ENCODE data around the gene GSK3A. TPM values are rescaled to one million over a fixed set of nuclear protein-coding genes. Genes with fewer than 3 reads are reported as not detected.

The GSK3A gene
- total and polyA plus RNA-seq, 7 donors: 48.7 to 117 (median 64.8) TPM

GRCh38 chr19:42279155-42279901 lies 36.9 kb upstream of the GSK3A start:
- DNase-seq (no peak), ATAC-seq (no peak)
- H3K9me3 ChIP-seq: no peaks in the 10 kb centered on the region
- peak overlapping the region; percentile 77 for H3K4me3 ChIP-seq
- H3K27ac ChIP-seq: peak overlapping the region; percentile 91
- intact Hi-C loops (cut with DNase I): loop anchor here in 1 of 2 donors (2.0 kb wide), 1 partner anchor 33 kb away; no protein-coding TSS in a partner anchor
- 10 to 11% (median 11%) methylated on average over 6 of the region's 6 CpGs for WGBS, 3 donors
- H3K36me3 ChIP-seq (ENCODE audit: insufficient read depth in 1 of 2, low read depth in 1 of 2): peaks cover 0 to 20% of the 10 kb centered on the region in 2 donors
- peaks cover 76% of the 10 kb centered on the region for H3K4me1 ChIP-seq
- no peak for TF ChIP-seq CTCF (IDR thresholded peaks at IDR 0.05)
- H3K27me3 ChIP-seq (ENCODE audit: insufficient read depth in 3 of 3, low read length in 2 of 3): no peaks in the 10 kb centered on the region

- Histone ChIP-seq H3K27ac (peak overlapping the region; percentile 91), H3K4me1 (peaks cover 76% of the 10 kb centered on the region), H3K4me3 (peak overlapping the region; percentile 77), H3K27me3 (ENCODE audit: insufficient read depth in 3 of 3, low read length in 2 of 3) (no peaks in the 10 kb centered on the region), H3K36me3 (ENCODE audit: insufficient read depth in 1 of 2, low read depth in 1 of 2) (peaks cover 0 to 28% of the 10 kb centered on the region in 2 donors), H3K9me3 (no peaks in the 10 kb centered on the region)
- ATAC-seq (no peak), DNase-seq (no peak)
- 39 to 40% (median 39%) methylated on average over 5 of the region's 5 CpGs for WGBS, 3 donors
- TF ChIP-seq CTCF (IDR thresholded peaks at IDR 0.05): no peak
- intact Hi-C loops (cut with DNase I): loop anchor here in 1 of 2 donors (2.0 kb wide), 1 partner anchor 32 kb away; no protein-coding TSS in a partner anchor
These were observed 36.2 kb upstream of the GSK3A start for GRCh38 chr19:42278452-42279154.

GRCh38 chr19:42277821-42278451 lies 35.5 kb upstream of the GSK3A start:
- H3K9me3 ChIP-seq: no peaks in the 10 kb centered on the region
- ATAC-seq: no peak
- peaks cover 71% of the 10 kb centered on the region for H3K4me1 ChIP-seq
- peak overlapping the region; percentile 77 for H3K4me3 ChIP-seq
- intact Hi-C loops (cut with DNase I): loop anchor here in 1 of 2 donors (2.0 kb wide), 1 partner anchor 31 kb away; no protein-coding TSS in a partner anchor
- H3K27ac ChIP-seq: peak overlapping the region; percentile 91
- DNase-seq: peak in 1 of 2 donors; percentile 53
- 20 to 31% (median 22%) methylated on average over 9 to 10 of the region's 10 CpGs for WGBS, 3 donors
- H3K36me3 ChIP-seq (ENCODE audit: insufficient read depth in 1 of 2, low read depth in 1 of 2): peaks cover 0 to 34% of the 10 kb centered on the region in 2 donors
- TF ChIP-seq CTCF (IDR thresholded peaks at IDR 0.05): no peak
- H3K27me3 ChIP-seq (ENCODE audit: insufficient read depth in 3 of 3, low read length in 2 of 3): no peaks in the 10 kb centered on the region

- TF ChIP-seq CTCF (IDR thresholded peaks at IDR 0.05): no peak
- no peaks in the 10 kb centered on the region for H3K9me3 ChIP-seq
- intact Hi-C loops (cut with DNase I): no loop called here
- ATAC-seq (no peak), DNase-seq (no peak)
- no peak overlapping the region for H3K4me3 ChIP-seq
- no peaks in the 10 kb centered on the region for H3K27me3 ChIP-seq (ENCODE audit: insufficient read depth in 3 of 3, low read length in 2 of 3)
- 62 to 82% (median 63%) methylated on average over 4 of the region's 4 CpGs for WGBS, 3 donors
- peaks cover 4 to 45% of the 10 kb centered on the region in 2 donors for H3K36me3 ChIP-seq (ENCODE audit: insufficient read depth in 1 of 2, low read depth in 1 of 2)
- peak overlapping the region; percentile 91 for H3K27ac ChIP-seq
- peaks cover 64% of the 10 kb centered on the region for H3K4me1 ChIP-seq
These were observed 34.4 kb upstream of the GSK3A start for GRCh38 chr19:42276821-42277220.
